ENCODE measurements around the gene PRKCE. TPM values are rescaled to one million over a fixed set of nuclear protein-coding genes. Genes with fewer than 3 reads are reported as not detected.

Gene PRKCE
- total and polyA plus RNA-seq, 2 of the 8 experiments (the other 6 are each of a cell fraction or from before 2014, with no cell fraction given), result 0.54 to 2.1 TPM

DNA sequence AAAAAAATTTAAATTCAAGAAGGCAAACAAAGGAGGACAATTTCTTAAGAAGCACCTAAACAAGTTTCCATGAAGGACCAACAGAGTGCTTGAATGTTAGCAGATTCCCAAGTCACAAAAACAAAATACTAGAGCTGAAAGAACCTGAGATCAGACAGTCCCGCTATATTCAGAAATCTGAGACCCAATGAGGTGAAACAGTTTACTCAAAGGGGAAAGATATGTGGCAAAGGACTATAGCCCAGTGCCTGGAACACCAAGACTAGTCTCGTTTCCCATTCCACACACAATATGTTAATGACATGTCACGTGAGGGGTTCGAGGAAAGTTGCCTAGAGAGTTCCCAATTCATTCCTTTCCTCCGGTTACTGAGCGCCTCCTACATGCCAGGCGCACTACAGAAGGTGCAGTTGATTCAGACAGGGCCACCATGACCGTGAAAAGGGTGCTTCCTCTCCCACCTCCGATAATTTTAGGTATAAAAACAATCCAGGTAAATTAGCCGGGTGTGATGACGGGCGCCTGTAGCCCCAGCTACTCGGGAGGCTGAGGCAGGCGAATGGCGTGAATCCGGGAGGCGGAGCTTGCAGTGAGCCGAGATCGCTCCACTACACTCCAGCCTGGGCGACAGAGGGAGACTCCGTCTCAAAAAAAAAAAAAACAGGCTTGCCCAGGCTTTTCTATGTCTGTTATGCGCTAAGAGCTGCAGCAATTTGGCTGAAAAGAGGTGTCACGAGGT, 41.0 kb upstream of the PRKCE start (continued):
- TF ChIP-seq CHD2 (IDR thresholded peaks at IDR 0.05; ENCODE audit: low read length) (no peak), SAP30 (IDR thresholded peaks at IDR 0.05; ENCODE audit: insufficient read depth, insufficient replicate concordance, low read length) (peak; percentile 49), HDAC6 (IDR thresholded peaks at IDR 0.05; ENCODE audit: low read depth, low read length) (no peak), KDM4A (IDR thresholded peaks at IDR 0.05; ENCODE audit: low read depth, low read length, severe bottlenecking) (no peak), ASH2L (IDR thresholded peaks at IDR 0.05; ENCODE audit: low read length) (no peak), CBX8 (IDR thresholded peaks at IDR 0.05; ENCODE audit: borderline replicate concordance, low read depth, low read length) (no peak), SIX5 (IDR thresholded peaks at IDR 0.05; ENCODE audit: low read depth, low read length) (no peak), KDM5A (IDR thresholded peaks at IDR 0.05; ENCODE audit: low read length) (peak; percentile 40; the same call in 1 of the 2 replicates), MAX (IDR thresholded peaks at IDR 0.05) (no peak), EP300 (IDR thresholded peaks at IDR 0.05; ENCODE audit: borderline replicate concordance in 1 of 2, low read depth in 2 of 2, low read length in 2 of 2) (no peak), KDM1A (IDR thresholded peaks at IDR 0.05; ENCODE audit: borderline replicate concordance, low read length) (no peak), CEBPB (IDR thresholded peaks at IDR 0.05; ENCODE audit: low read depth, low read length) (no peak), POLR2A (IDR thresholded peaks at IDR 0.05; ENCODE audit: control extremely low read depth in 1 of 2, low read depth in 2 of 2, low read length in 2 of 2) (peak in 1 of 2 experiments; percentile 53), RNF2 (IDR thresholded peaks at IDR 0.05; ENCODE audit: borderline replicate concordance, low read depth, low read length, missing control alignments, poor library complexity, severe bottlenecking) (no peak), CTBP2 (IDR thresholded peaks at IDR 0.05; ENCODE audit: borderline replicate concordance, insufficient read depth, insufficient read length, low read length) (no peak), CHD1 (IDR thresholded peaks at IDR 0.05; ENCODE audit: low read depth, low read length) (no peak)
- TF ChIP-seq, protein P1, sequence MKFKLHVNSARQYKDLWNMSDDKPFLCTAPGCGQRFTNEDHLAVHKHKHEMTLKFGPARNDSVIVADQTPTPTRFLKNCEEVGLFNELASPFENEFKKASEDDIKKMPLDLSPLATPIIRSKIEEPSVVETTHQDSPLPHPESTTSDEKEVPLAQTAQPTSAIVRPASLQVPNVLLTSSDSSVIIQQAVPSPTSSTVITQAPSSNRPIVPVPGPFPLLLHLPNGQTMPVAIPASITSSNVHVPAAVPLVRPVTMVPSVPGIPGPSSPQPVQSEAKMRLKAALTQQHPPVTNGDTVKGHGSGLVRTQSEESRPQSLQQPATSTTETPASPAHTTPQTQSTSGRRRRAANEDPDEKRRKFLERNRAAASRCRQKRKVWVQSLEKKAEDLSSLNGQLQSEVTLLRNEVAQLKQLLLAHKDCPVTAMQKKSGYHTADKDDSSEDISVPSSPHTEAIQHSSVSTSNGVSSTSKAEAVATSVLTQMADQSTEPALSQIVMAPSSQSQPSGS (IDR thresholded peaks at IDR 0.05; ENCODE audit: low read length), result no peak
- TF ChIP-seq, protein P2, sequence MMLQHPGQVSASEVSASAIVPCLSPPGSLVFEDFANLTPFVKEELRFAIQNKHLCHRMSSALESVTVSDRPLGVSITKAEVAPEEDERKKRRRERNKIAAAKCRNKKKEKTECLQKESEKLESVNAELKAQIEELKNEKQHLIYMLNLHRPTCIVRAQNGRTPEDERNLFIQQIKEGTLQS (IDR thresholded peaks at IDR 0.05; ENCODE audit: insufficient read depth, low read depth, low read length), result peak; percentile 81
- TF ChIP-seq, protein P3, sequence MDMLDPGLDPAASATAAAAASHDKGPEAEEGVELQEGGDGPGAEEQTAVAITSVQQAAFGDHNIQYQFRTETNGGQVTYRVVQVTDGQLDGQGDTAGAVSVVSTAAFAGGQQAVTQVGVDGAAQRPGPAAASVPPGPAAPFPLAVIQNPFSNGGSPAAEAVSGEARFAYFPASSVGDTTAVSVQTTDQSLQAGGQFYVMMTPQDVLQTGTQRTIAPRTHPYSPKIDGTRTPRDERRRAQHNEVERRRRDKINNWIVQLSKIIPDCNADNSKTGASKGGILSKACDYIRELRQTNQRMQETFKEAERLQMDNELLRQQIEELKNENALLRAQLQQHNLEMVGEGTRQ (IDR thresholded peaks at IDR 0.05; ENCODE audit: low read length), result peak; percentile 93
